ENCODE measurements around the gene ABCF3. TPM values are rescaled to one million over a fixed set of nuclear protein-coding genes. Genes with fewer than 3 reads are reported as not detected.
A peak's percentile ranks its signal among the peaks of the same experiment; 100 is the strongest.

Gene ABCF3
- total and polyA plus RNA-seq, 2 of the 13 experiments (the other 11 are each of a cell fraction or from before 2014, with no cell fraction given) = 38.8 to 46.5 TPM

- TF ChIP-seq RERE (CRISPR knock-in tag; IDR thresholded peaks at IDR 0.05; ENCODE audit: low read depth) (peak; percentile 63), MZF1 (CRISPR knock-in tag; IDR thresholded peaks at IDR 0.05; ENCODE audit: borderline replicate concordance) (no peak), CREBL2 (CRISPR knock-in tag; IDR thresholded peaks at IDR 0.05; ENCODE audit: borderline replicate concordance) (no peak), HIVEP1 (CRISPR knock-in tag; IDR thresholded peaks at IDR 0.05) (peak; percentile 26; the same call in 1 of the 2 replicates), GPN1 (CRISPR knock-in tag; IDR thresholded peaks at IDR 0.05; ENCODE audit: borderline replicate concordance) (no peak; the same call in 1 of the 2 replicates), ZNF264 (CRISPR knock-in tag; IDR thresholded peaks at IDR 0.05) (peak; percentile 95), ZNF317 (CRISPR knock-in tag; IDR thresholded peaks at IDR 0.05) (no peak), ELF3 (CRISPR knock-in tag; IDR thresholded peaks at IDR 0.05) (peak; percentile 98), HNRNPLL (IDR thresholded peaks at IDR 0.05; ENCODE audit: low read depth, low read length, poor library complexity, severe bottlenecking) (peak; percentile 69), CAMTA2 (CRISPR knock-in tag; IDR thresholded peaks at IDR 0.05; ENCODE audit: borderline replicate concordance) (no peak), ZXDC (CRISPR knock-in tag; IDR thresholded peaks at IDR 0.05) (no peak; the same call in 1 of the 2 replicates), THAP8 (CRISPR knock-in tag; IDR thresholded peaks at IDR 0.05; ENCODE audit: borderline replicate concordance) (peak; percentile 69; the same call in 1 of the 2 replicates), ZFP90 (CRISPR knock-in tag; IDR thresholded peaks at IDR 0.05; ENCODE audit: borderline replicate concordance) (peak; percentile 98), NFATC3 (CRISPR knock-in tag; IDR thresholded peaks at IDR 0.05) (no peak), TBX3 (IDR thresholded peaks at IDR 0.05; ENCODE audit: borderline replicate concordance) (no peak), ZIK1 (CRISPR knock-in tag; IDR thresholded peaks at IDR 0.05; ENCODE audit: borderline replicate concordance, low read depth) (no peak), ZNF326 (CRISPR knock-in tag; IDR thresholded peaks at IDR 0.05; ENCODE audit: borderline replicate concordance) (no peak), HMGA1 (CRISPR knock-in tag; conservative IDR thresholded peaks at IDR 0.05) (no peak), ZNF879 (CRISPR knock-in tag; IDR thresholded peaks at IDR 0.05) (no peak), GABPB1 (CRISPR knock-in tag; IDR thresholded peaks at IDR 0.05) (peak; percentile 88)
Measured at GRCh38 chr3:184241447-184242296, 55.7 kb downstream of the ABCF3 start (continued).

Data from HepG2 (cell line).